A673 (cell line): Measurements from ENCODE around the gene EIF2B5. TPM values are rescaled to one million over a fixed set of nuclear protein-coding genes. Genes with fewer than 3 reads are reported as not detected.

Experiments used
- BruUV-seq: library from RNA; stranded (reverse); fragments of 400-500 nt; replicated peaks from 2 replicates; lab custom pipeline; 2021; lab: Mats Ljungman, UMichigan
- CTCF ChIA-PET: fragments of 300-600 bp; sonication (Branson Sonifier 250); formaldehyde crosslinking; loops from one replicate; lab custom pipeline; 2022; ENCODE audit warnings: antibody characterized with exemption; lab: Charles Lee
- POLR2A ChIA-PET: fragments of 300-600 bp; sonication (Branson Sonifier 250); formaldehyde crosslinking; loops from one replicate; lab custom pipeline; 2022; ENCODE audit warnings: antibody characterized with exemption; ENCODE audit not compliant: low non-redundant PET; lab: Charles Lee
- DNase-seq: peaks from one replicate; pipeline ENCODE4 v3.0.0-alpha.2; 2015; ENCODE audit warnings: low spot score
- H3K27ac ChIP-seq: fragments of 200-600 bp; sonication (generic); 2 replicates; pipeline ENCODE4 v1.5.1; 2016; ENCODE audit warnings: mixed run types, low read depth, mild to moderate bottlenecking, mixed read lengths, antibody characterized with exemption, low read length; ENCODE audit not compliant: poor library complexity, severe bottlenecking
- H3K27me3 ChIP-seq: fragments of 200-600 bp; sonication (generic); replicated peaks from 2 replicates; pipeline ENCODE4 v1.6.1; 2017; ENCODE audit warnings: mixed run types, low read depth, mild to moderate bottlenecking, mixed read lengths, antibody characterized with exemption, low read length; ENCODE audit not compliant: insufficient read depth, poor library complexity
- H3K36me3 ChIP-seq: fragments of 200-600 bp; sonication (generic); 2 replicates; pipeline ENCODE4 v1.6.1; 2016; ENCODE audit warnings: mixed run types, mild to moderate bottlenecking, mixed read lengths, antibody characterized with exemption, low read length; ENCODE audit not compliant: insufficient read depth, poor library complexity, severe bottlenecking
- H3K4me1 ChIP-seq: fragments of 200-600 bp; sonication (generic); 2 replicates; pipeline ENCODE4 v1.6.1; 2017; ENCODE audit warnings: mixed run types, mild to moderate bottlenecking, mixed read lengths, antibody characterized with exemption, low read length; ENCODE audit not compliant: insufficient read depth, poor library complexity, severe bottlenecking
- H3K4me3 ChIP-seq: fragments of 200-600 bp; sonication (generic); 2 replicates; pipeline ENCODE4 v1.5.1; 2016; ENCODE audit warnings: low read depth, mixed run types, mild to moderate bottlenecking, mixed read lengths, low read length; ENCODE audit not compliant: poor library complexity, severe bottlenecking
- H3K9me3 ChIP-seq: fragments of 200-600 bp; sonication (generic); 2 replicates; pipeline ENCODE4 v1.6.1; 2016; ENCODE audit warnings: mixed run types, low read depth, mild to moderate bottlenecking, mixed read lengths, antibody characterized with exemption, low read length; ENCODE audit not compliant: poor library complexity, severe bottlenecking
- EZH2 ChIP-seq: fragments of 200-600 bp; sonication (generic); IDR thresholded peaks from 2 replicates; pipeline ENCODE4 v1.6.1; 2017; ENCODE audit warnings: borderline replicate concordance, low read depth, mild to moderate bottlenecking, mixed read lengths, antibody characterized with exemption, low read length; ENCODE audit not compliant: poor library complexity, severe bottlenecking
- intact Hi-C: fragments of 100-400 bp; cut with micrococcal nuclease; formaldehyde crosslinking; loops from one replicate; pipeline ENCODE4 v1.10.0; 2022; ENCODE audit not compliant: unreplicated experiment
- total RNA-seq: library from RNA; stranded (reverse); gene quantifications from 2 replicates; pipeline ENCODE4 v1.2.3, GENCODE V29; 2021
- TF ChIP-seq, protein P1 (sequence below): fragments of 300-800, 200-600 bp; sonication (generic); conservative IDR thresholded peaks from 2 replicates; pipeline ENCODE4 v1.5.1; 2017; ENCODE audit warnings: low read depth, mild to moderate bottlenecking, antibody characterized with exemption, low read length, moderate library complexity, mixed read lengths

Gene EIF2B5
- total RNA-seq, 1 experiment from 2014 or later, result 64.2 TPM

DNA sequence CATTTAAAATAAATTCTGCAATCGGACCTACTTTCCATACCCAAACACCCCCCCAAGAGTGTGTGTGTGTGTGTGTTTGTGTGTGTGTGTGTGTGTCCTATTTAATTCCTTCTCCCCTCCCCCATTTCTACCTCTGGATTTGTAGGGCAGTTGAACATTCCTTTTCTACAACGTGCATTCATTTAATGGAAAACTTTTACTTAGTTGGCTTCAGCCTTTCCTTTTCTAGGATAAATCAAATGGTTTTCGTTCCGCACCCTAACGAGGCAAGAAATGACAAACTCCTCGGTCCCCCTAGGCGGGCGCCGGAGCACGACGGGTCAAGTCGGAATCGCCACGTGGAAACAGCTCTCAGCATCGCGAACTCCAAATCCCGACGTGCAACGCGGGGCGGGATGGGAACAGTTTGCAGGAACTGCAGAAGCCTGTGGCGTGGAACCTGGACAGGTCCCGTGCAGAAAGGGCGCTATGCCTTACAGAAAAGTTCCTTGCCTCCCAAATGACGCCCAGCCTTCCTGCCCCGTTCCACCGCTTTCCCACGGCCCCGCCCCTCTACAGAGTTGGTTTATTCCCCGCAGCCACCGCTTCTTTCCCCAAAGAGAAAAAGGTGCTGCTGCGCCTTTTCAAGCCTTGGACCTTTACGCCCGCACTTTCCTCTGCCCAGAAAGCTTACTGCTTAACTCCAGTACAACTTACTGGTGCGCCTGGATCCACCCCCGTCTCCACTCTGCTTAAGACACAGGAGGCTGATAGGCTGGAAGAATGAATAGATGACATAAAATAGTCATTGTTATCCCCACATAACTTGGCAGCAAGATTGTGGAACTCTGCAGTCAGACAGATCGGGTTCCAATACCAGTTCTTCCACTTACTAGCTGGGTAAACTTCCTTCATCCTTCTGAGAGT lies 1.1 kb upstream of the EIF2B5 start:
- intact Hi-C loops, result loop anchor here (2.0 to 5.0 kb wide), 2 partner anchors 51 to 113 kb away; partner anchors contain the start of genes ALG3 and EEF1AKMT4
- POLR2A ChIA-PET, result no interaction called here
- H3K27ac ChIP-seq, result peak overlapping the region; percentile 84

DNA sequence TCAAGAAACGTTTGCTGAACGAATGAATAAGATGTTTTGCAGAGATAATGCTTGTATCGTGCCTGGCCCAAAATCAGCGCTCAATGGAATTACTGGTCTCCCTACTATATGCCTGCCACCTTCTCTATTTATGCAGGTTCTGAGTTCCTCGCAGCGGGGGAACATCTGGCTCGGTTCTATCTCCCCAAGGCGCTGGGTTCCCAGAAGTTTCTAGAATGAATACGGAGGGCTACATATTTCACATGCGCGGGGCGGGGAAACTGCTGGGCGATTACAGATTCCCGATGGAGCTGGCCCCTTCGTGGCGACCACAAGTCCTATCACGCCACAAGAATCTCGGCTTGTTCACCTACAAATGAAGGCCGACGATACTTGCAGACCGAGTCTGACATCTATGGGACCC lies 411 bp upstream of the EIF2B5 start:
- Histone ChIP-seq H3K27me3 (no peaks in the 10 kb centered on the region), H3K4me3 (peak overlapping the region; percentile 89), H3K36me3 (no peaks in the 10 kb centered on the region), H3K4me1 (peaks cover 9% of the 10 kb centered on the region), H3K9me3 (no peaks in the 10 kb centered on the region), H3K27ac (peak overlapping the region; percentile 84)
- intact Hi-C loops, result loop anchor here (2.0 to 5.0 kb wide), 2 partner anchors 50 to 113 kb away; partner anchors contain the start of genes ALG3 and EEF1AKMT4
- POLR2A ChIA-PET, result no interaction called here
- TF ChIP-seq, protein P1, sequence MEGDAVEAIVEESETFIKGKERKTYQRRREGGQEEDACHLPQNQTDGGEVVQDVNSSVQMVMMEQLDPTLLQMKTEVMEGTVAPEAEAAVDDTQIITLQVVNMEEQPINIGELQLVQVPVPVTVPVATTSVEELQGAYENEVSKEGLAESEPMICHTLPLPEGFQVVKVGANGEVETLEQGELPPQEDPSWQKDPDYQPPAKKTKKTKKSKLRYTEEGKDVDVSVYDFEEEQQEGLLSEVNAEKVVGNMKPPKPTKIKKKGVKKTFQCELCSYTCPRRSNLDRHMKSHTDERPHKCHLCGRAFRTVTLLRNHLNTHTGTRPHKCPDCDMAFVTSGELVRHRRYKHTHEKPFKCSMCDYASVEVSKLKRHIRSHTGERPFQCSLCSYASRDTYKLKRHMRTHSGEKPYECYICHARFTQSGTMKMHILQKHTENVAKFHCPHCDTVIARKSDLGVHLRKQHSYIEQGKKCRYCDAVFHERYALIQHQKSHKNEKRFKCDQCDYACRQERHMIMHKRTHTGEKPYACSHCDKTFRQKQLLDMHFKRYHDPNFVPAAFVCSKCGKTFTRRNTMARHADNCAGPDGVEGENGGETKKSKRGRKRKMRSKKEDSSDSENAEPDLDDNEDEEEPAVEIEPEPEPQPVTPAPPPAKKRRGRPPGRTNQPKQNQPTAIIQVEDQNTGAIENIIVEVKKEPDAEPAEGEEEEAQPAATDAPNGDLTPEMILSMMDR, result no peak
- TF ChIP-seq EZH2, result no peak
- no peak for DNase-seq
- TSS peak; percentile 74 for BruUV-seq
- CTCF ChIA-PET, result no interaction called here

More for the DNA sequence above, 1.1 kb upstream of the EIF2B5 start:
- Histone ChIP-seq H3K27me3 (no peaks in the 10 kb centered on the region), H3K4me3 (peak overlapping the region; percentile 89), H3K4me1 (peaks cover 9% of the 10 kb centered on the region), H3K9me3 (no peaks in the 10 kb centered on the region), H3K36me3 (no peaks in the 10 kb centered on the region)
- BruUV-seq, result no TSS peak
- CTCF ChIA-PET, result interaction anchor here (0.5 kb wide), 1 partner anchor 14 kb away, joined by 8 read pairs; no protein-coding TSS in a partner anchor
- DNase-seq, result peak; percentile 94
- TF ChIP-seq, protein P1, result no peak
- TF ChIP-seq EZH2, result no peak

DNA sequence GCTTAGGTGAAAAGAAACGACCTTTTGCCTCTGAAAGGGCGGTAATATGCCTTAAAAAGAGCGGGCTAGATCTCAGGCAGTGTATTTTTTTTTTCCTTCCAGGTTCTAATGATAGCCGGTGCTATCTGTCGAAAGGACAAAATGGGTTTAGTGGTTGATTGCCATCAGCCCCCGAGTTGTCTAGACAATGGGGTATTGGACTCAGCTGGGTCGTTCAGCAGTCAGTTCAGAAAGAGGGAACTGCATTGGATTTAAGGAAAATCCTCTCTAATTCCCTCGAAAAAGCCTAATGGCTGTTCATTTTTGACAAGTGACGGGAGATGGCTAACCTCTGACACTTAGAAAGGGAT lies 728 bp downstream of the EIF2B5 start:
- TF ChIP-seq, protein P1, result no peak
- TF ChIP-seq EZH2, result no peak
- no peaks in the 10 kb centered on the region for H3K9me3 ChIP-seq
- DNase-seq, result no peak
- H3K4me1 ChIP-seq, result peaks cover 9% of the 10 kb centered on the region
- peak overlapping the region; percentile 89 for H3K4me3 ChIP-seq
- peak overlapping the region; percentile 84 for H3K27ac ChIP-seq
- no TSS peak for BruUV-seq
- intact Hi-C loops, result loop anchor here (2.0 kb wide), 1 partner anchor 49 kb away; no protein-coding TSS in a partner anchor
- CTCF ChIA-PET, result interaction anchor here (0.7 kb wide), 1 partner anchor 51 kb away, joined by 3 read pairs; no protein-coding TSS in a partner anchor
- H3K36me3 ChIP-seq, result peaks cover 11% of the 10 kb centered on the region
- POLR2A ChIA-PET, result no interaction called here
- H3K27me3 ChIP-seq, result no peaks in the 10 kb centered on the region
